ENCODE measurements around the gene RAMACL. TPM values are rescaled to one million over a fixed set of nuclear protein-coding genes. Genes with fewer than 3 reads are reported as not detected.

The RAMACL gene
- total RNA-seq, 1 donor: 2.4 TPM

GRCh38 chr6:166562726-166563125 is 23.8 kb downstream of the RAMACL start:
- DNase-seq (ENCODE audit: low read depth): no peak
- TF ChIP-seq CTCF (IDR thresholded peaks at IDR 0.05; ENCODE audit: insufficient read depth, low read length): no peak
- H3K4me3 ChIP-seq (ENCODE audit: low read depth, low read length): no peak overlapping the region

GRCh38 chr6:166561771-166562359 is 24.6 kb downstream of the RAMACL start:
- DNase-seq (ENCODE audit: low read depth): peak; percentile 42
- H3K4me3 ChIP-seq (ENCODE audit: low read depth, low read length): no peak overlapping the region
- TF ChIP-seq CTCF (IDR thresholded peaks at IDR 0.05; ENCODE audit: insufficient read depth, low read length): no peak

GRCh38 chr6:166560222-166560621 is 26.3 kb downstream of the RAMACL start:
- no peak overlapping the region for H3K4me3 ChIP-seq (ENCODE audit: low read depth, low read length)
- no peak for DNase-seq (ENCODE audit: low read depth)
- TF ChIP-seq CTCF (IDR thresholded peaks at IDR 0.05; ENCODE audit: insufficient read depth, low read length): no peak

GRCh38 chr6:166559662-166560061 is 26.8 kb downstream of the RAMACL start:
- TF ChIP-seq CTCF (IDR thresholded peaks at IDR 0.05; ENCODE audit: insufficient read depth, low read length): no peak
- H3K4me3 ChIP-seq (ENCODE audit: low read depth, low read length): no peak overlapping the region
- DNase-seq (ENCODE audit: low read depth): no peak

GRCh38 chr6:166559211-166559610 is 27.3 kb downstream of the RAMACL start:
- DNase-seq (ENCODE audit: low read depth): peak; percentile 85
- no peak for TF ChIP-seq CTCF (IDR thresholded peaks at IDR 0.05; ENCODE audit: insufficient read depth, low read length)
- no peak overlapping the region for H3K4me3 ChIP-seq (ENCODE audit: low read depth, low read length)

- TF ChIP-seq CTCF (IDR thresholded peaks at IDR 0.05; ENCODE audit: insufficient read depth, low read length): no peak
- no peak for DNase-seq (ENCODE audit: low read depth)
- H3K4me3 ChIP-seq (ENCODE audit: low read depth, low read length): no peak overlapping the region
Measured at GRCh38 chr6:166558156-166559005, 28.1 kb downstream of the RAMACL start.

All from fibroblast of the aortic adventitia (primary cell).